22Rv1 (cell line): ENCODE measurements around the gene F11.

ENCODE experiments used
- CTCF ChIP-seq: fragments of 450-650 bp; IDR thresholded peaks from 2 replicates; pipeline ENCODE4 v1.5.1; 2017; ENCODE audit warnings: mild to moderate bottlenecking
- ZFX ChIP-seq: fragments of 450-650 bp; IDR thresholded peaks from 2 replicates; pipeline ENCODE4 v1.6.1; 2017; ENCODE audit warnings: antibody characterized with exemption, borderline replicate concordance

GRCh38 chr4:186228514-186228894, 37.5 kb upstream of the F11 start:
- TF ChIP-seq CTCF (no peak), ZFX (no peak)
